ENCODE results near the gene OLFML2A.

- no peak for TF ChIP-seq ZNF274 (IDR thresholded peaks at IDR 0.05; ENCODE audit: low read length)
- TF ChIP-seq ZNF274 (tag by site-specific recombination; IDR thresholded peaks at IDR 0.05; ENCODE audit: borderline replicate concordance): no peak
- TF ChIP-seq CTCF (tag by site-specific recombination; IDR thresholded peaks at IDR 0.05): no peak
- TF ChIP-seq, protein P1, sequence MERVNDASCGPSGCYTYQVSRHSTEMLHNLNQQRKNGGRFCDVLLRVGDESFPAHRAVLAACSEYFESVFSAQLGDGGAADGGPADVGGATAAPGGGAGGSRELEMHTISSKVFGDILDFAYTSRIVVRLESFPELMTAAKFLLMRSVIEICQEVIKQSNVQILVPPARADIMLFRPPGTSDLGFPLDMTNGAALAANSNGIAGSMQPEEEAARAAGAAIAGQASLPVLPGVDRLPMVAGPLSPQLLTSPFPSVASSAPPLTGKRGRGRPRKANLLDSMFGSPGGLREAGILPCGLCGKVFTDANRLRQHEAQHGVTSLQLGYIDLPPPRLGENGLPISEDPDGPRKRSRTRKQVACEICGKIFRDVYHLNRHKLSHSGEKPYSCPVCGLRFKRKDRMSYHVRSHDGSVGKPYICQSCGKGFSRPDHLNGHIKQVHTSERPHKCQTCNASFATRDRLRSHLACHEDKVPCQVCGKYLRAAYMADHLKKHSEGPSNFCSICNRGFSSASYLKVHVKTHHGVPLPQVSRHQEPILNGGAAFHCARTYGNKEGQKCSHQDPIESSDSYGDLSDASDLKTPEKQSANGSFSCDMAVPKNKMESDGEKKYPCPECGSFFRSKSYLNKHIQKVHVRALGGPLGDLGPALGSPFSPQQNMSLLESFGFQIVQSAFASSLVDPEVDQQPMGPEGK (tag by site-specific recombination; IDR thresholded peaks at IDR 0.05): no peak
- TF ChIP-seq, protein P2, sequence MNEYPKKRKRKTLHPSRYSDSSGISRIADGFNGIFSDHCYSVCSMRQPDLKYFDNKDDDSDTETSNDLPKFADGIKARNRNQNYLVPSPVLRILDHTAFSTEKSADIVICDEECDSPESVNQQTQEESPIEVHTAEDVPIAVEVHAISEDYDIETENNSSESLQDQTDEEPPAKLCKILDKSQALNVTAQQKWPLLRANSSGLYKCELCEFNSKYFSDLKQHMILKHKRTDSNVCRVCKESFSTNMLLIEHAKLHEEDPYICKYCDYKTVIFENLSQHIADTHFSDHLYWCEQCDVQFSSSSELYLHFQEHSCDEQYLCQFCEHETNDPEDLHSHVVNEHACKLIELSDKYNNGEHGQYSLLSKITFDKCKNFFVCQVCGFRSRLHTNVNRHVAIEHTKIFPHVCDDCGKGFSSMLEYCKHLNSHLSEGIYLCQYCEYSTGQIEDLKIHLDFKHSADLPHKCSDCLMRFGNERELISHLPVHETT (tag by site-specific recombination; IDR thresholded peaks at IDR 0.05): no peak
- no peak for TF ChIP-seq HIC1 (tag by site-specific recombination; IDR thresholded peaks at IDR 0.05)
- no peak for TF ChIP-seq ZSCAN23 (tag by site-specific recombination; IDR thresholded peaks at IDR 0.05)
- TF ChIP-seq, protein P3, sequence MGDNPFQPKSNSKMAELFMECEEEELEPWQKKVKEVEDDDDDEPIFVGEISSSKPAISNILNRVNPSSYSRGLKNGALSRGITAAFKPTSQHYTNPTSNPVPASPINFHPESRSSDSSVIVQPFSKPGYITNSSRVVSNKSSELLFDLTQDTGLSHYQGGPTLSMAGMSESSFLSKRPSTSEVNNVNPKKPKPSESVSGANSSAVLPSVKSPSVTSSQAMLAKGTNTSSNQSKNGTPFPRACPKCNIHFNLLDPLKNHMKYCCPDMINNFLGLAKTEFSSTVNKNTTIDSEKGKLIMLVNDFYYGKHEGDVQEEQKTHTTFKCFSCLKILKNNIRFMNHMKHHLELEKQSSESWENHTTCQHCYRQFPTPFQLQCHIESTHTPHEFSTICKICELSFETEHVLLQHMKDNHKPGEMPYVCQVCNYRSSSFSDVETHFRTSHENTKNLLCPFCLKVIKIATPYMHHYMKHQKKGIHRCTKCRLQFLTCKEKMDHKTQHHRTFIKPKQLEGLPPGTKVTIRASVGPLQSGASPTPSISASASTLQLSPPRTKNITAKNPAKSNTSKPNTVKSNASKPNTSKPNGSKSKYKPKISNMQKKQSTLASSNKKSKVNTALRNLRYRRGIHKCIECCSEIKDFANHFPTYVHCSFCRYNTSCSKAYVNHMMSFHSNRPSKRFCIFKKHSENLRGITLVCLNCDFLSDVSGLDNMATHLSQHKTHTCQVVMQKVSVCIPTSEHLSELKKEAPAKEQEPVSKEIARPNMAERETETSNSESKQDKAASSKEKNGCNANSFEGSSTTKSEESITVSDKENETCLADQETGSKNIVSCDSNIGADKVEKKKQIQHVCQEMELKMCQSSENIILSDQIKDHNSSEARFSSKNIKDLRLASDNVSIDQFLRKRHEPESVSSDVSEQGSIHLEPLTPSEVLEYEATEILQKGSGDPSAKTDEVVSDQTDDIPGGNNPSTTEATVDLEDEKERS (tag by site-specific recombination; IDR thresholded peaks at IDR 0.05): no peak
- TF ChIP-seq ZNF501 (tag by site-specific recombination; IDR thresholded peaks at IDR 0.05): no peak
- no peak for TF ChIP-seq ZFP41 (tag by site-specific recombination; IDR thresholded peaks at IDR 0.05; ENCODE audit: borderline replicate concordance)
These were observed 19.3 kb upstream of the OLFML2A start for GRCh38 chr9:124757616-124758015.

Measured in HEK293 (cell line).